Nephron progenitor cell (in vitro differentiated cells): ENCODE results near the gene TAS2R13.

Experiments
- DNase-seq: peaks from one replicate; pipeline ENCODE4 v3.0.0; 2021
- H3K27ac Mint-ChIP-seq: 2 replicates; pipeline ENCODE4 v1.8.0; 2021; ENCODE audit warnings: mild to moderate bottlenecking, moderate library complexity, mixed read lengths
- H3K27me3 Mint-ChIP-seq: 2 replicates; pipeline ENCODE4 v1.8.0; 2021; ENCODE audit warnings: mild to moderate bottlenecking, low read depth, mixed read lengths; ENCODE audit not compliant: poor library complexity
- H3K36me3 Mint-ChIP-seq: 2 replicates; pipeline ENCODE4 v1.8.0; 2021; ENCODE audit warnings: low read depth, mixed read lengths
- H3K4me1 Mint-ChIP-seq: 2 replicates; pipeline ENCODE4 v1.8.0; 2021; ENCODE audit warnings: mixed read lengths
- H3K4me3 Mint-ChIP-seq: 2 replicates; pipeline ENCODE4 v1.8.0; 2021; ENCODE audit warnings: mild to moderate bottlenecking, moderate library complexity, mixed read lengths
- H3K9me3 Mint-ChIP-seq: 2 replicates; pipeline ENCODE4 v1.8.0; 2021; ENCODE audit warnings: mild to moderate bottlenecking, moderate library complexity, mixed read lengths
- CTCF ChIP-seq: fragments of 200-600 bp; sonication (generic); IDR thresholded peaks from 2 replicates; pipeline ENCODE4 v1.5.0; 2021; ENCODE audit warnings: antibody characterized with exemption

Gene TAS2R13

GRCh38 chr12:10919809-10920208 lies 10.4 kb upstream of the TAS2R13 start:
- H3K36me3 Mint-ChIP-seq = peaks cover 21% of the 10 kb centered on the region
- H3K4me1 Mint-ChIP-seq = no peaks in the 10 kb centered on the region
- peaks cover 3% of the 10 kb centered on the region for H3K27me3 Mint-ChIP-seq
- H3K27ac Mint-ChIP-seq = no peak overlapping the region
- H3K4me3 Mint-ChIP-seq = no peak overlapping the region
- TF ChIP-seq CTCF = no peak
- H3K9me3 Mint-ChIP-seq = peaks cover 7% of the 10 kb centered on the region
- DNase-seq = no peak

- Mint-ChIP-seq H3K27me3 (no peaks in the 10 kb centered on the region), H3K4me3 (no peak overlapping the region), H3K4me1 (no peaks in the 10 kb centered on the region), H3K9me3 (peaks cover 14% of the 10 kb centered on the region), H3K27ac (no peak overlapping the region), H3K36me3 (peaks cover 36% of the 10 kb centered on the region)
- no peak for DNase-seq
- no peak for TF ChIP-seq CTCF
Measured at GRCh38 chr12:10910380-10910779, 1.0 kb upstream of the TAS2R13 start.

GRCh38 chr12:10904686-10905085 lies 4.7 kb downstream of the TAS2R13 start:
- peaks cover 59% of the 10 kb centered on the region for H3K9me3 Mint-ChIP-seq
- no peak for DNase-seq
- no peak overlapping the region for H3K27ac Mint-ChIP-seq
- H3K27me3 Mint-ChIP-seq = no peaks in the 10 kb centered on the region
- H3K4me3 Mint-ChIP-seq = no peak overlapping the region
- H3K4me1 Mint-ChIP-seq = no peaks in the 10 kb centered on the region
- peaks cover 76% of the 10 kb centered on the region for H3K36me3 Mint-ChIP-seq
- no peak for TF ChIP-seq CTCF

GRCh38 chr12:10901427-10901826 lies 7.9 kb downstream of the TAS2R13 start:
- peaks cover 82% of the 10 kb centered on the region for H3K36me3 Mint-ChIP-seq
- H3K4me1 Mint-ChIP-seq = no peaks in the 10 kb centered on the region
- no peak overlapping the region for H3K4me3 Mint-ChIP-seq
- H3K27ac Mint-ChIP-seq = no peak overlapping the region
- TF ChIP-seq CTCF = no peak
- DNase-seq = no peak
- no peaks in the 10 kb centered on the region for H3K27me3 Mint-ChIP-seq
- H3K9me3 Mint-ChIP-seq = peaks cover 59% of the 10 kb centered on the region

- Mint-ChIP-seq H3K36me3 (peaks cover 77% of the 10 kb centered on the region), H3K27ac (no peak overlapping the region)
Measured at GRCh38 chr12:10900972-10901371, 8.4 kb downstream of the TAS2R13 start.

More at GRCh38 chr12:10900972-10901371, 8.4 kb downstream of the TAS2R13 start:
- Mint-ChIP-seq H3K4me3 (no peak overlapping the region), H3K4me1 (no peaks in the 10 kb centered on the region), H3K27me3 (no peaks in the 10 kb centered on the region), H3K9me3 (peaks cover 55% of the 10 kb centered on the region)
- TF ChIP-seq CTCF = no peak
- no peak for DNase-seq
